Stimulated activated CD4-positive, alpha-beta T cell treated with anti-CD3 and anti-CD28 coated beads, Interleukin-4, amount 100 ng/mL, for 1 hour (primary cell): ENCODE results near the gene YIF1B.
"Not testable (repeated sequence)": the region's sequence is repeated elsewhere in the genome, so short reads cannot be mapped to it uniquely, and the experiment has no call there.

ENCODE experiments used
- DNase-seq: peaks from one replicate; pipeline ENCODE4 v3.0.0-alpha.2; 2020

YIF1B gene, protein sequence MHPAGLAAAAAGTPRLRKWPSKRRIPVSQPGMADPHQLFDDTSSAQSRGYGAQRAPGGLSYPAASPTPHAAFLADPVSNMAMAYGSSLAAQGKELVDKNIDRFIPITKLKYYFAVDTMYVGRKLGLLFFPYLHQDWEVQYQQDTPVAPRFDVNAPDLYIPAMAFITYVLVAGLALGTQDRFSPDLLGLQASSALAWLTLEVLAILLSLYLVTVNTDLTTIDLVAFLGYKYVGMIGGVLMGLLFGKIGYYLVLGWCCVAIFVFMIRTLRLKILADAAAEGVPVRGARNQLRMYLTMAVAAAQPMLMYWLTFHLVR

DNA sequence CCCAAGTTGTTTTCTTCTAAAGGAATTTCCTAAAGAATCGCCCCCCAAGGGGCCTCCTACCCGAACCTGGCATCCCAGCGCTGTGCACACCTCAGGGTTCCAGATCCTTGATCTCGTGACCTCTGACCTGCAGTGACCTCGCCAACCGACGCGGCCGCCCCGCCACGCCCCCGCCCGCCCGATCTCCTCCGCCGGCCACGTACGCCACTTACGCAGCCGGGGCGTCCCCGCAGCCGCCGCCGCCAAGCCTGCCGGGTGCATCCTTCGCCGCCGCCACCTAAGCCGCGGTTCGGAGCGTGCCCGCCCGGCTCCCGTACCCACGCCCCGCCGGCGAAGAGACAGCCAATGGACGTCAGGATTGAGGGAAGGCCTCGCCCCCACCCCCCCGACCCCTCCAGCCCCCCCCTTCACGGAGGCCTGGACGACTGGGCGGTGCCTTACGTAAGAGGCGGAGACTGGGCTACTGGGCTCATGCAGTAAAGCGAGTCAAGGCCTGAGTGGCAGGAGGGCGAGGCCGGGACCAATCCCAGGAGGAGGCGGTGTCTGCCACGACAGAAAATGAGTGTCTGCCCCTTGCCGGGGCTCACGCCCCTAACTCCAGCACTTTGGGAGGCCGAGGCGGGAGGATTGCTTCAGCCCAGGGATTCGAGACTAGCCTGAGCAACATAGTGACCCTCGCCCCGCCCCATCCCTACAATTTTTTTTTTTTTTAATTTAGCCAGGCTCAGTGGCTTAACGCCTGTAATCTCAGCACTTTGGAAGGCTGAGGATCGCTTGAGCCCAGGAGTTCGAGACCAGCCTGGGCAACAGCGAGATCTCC, at the start of gene YIF1B:
Gene YIF1B, minus strand, starts transcription at position 291 of the 820 bp plus-strand sequence. Its CDS starts 30 bp downstream, at position 261.
- peak; percentile 95 for DNase-seq

DNA sequence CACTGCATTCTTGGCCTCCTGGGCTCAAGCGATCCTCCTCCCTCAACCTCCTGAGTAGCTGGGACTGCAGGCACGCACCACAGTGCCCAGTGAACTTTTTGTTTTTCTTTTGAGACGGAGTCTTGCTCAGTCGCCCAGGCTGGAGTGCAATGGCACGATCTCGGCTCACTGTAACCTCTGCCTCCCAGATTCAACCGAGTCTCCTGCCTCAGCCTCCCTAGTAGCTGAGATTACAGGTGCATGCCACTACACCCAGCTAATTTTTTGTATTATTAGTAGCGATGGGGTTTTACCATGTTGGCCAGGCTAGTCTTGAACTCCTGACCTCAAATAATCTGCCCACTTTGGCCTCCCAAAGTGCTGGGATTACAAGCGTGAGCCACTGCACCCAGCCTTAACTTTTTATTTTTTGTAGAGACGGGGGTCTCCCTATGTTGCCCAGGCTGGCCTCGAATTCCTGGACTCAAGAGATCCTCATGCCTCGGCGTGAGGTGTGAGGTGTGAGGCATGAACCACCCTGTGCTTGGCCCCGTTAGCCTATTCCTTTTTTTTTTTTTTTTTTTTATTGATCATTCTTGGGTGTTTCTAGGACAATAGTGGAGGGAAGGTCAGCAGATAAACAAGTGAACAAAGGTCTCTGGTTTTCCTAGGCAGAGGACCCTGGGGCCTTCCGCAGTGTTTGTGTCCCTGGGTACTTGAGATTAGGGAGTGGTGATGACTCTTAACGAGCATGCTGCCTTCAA, 47.4 kb upstream of the YIF1B start:
- not testable (repeated sequence) for DNase-seq

DNA sequence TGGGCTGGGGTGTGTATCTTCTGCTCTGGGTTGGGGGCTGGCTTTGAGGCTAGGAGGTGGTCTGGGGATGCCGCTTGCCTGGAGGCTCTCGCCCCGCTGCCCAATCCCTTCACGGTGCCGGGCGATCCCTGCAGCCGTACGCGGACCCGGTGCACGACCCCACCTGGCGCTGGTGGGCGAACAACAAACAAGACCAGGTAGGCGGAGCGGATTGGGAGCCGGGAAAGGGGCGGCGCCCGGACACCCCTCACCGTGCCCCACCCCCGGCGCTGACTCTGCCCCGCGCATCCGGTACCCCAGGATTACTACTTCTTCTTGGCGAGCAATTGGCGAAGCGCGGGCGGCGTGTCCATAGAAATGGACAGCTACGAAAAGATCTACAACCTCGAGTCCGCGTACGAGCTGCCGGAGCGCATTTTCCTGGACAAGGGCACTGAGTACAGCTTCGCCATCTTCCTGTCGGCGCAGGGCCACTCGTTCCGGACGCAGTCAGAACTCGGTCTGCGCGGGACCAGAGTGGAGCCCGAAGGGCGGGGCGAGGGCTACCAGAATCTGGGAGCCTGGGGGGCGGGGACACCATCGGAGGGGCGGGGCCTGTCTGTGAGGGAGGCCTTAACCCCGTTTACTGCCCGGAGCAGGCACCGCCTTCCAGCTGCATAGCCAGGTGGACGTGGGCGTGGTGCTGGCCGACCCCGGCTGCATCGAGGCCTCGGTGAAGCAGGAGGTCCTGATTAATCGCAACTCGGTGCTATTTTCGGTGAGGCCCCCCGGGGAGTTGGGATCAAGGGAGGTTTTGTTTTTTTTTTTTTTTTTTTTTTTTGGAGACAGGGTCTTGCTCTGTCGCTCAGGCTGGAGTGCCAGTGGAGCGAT, 46.6 kb upstream of the YIF1B start:
- DNase-seq = peak; percentile 70

DNA sequence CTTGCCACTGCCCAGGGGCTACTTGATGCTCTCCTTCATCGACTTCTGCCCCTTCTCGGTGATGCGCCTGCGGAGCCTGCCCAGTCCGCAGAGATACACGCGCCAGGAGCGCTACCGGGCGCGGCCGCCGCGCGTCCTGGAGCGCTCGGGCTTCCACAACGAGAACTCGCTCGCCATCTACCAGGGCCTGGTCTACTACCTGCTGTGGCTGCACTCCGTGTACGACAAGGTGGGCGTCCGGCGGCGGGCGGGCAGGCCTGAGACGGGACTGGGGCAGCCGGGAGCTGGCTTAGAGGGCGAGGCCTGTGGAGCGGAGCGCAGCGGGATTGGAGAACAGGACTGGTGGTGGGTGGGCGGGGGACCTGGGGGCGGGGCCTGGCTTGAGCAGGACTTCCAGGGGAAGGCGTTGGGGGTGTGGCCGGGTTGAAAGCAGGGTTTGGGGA, 45.9 kb upstream of the YIF1B start:
- DNase-seq = peak; percentile 64

DNA sequence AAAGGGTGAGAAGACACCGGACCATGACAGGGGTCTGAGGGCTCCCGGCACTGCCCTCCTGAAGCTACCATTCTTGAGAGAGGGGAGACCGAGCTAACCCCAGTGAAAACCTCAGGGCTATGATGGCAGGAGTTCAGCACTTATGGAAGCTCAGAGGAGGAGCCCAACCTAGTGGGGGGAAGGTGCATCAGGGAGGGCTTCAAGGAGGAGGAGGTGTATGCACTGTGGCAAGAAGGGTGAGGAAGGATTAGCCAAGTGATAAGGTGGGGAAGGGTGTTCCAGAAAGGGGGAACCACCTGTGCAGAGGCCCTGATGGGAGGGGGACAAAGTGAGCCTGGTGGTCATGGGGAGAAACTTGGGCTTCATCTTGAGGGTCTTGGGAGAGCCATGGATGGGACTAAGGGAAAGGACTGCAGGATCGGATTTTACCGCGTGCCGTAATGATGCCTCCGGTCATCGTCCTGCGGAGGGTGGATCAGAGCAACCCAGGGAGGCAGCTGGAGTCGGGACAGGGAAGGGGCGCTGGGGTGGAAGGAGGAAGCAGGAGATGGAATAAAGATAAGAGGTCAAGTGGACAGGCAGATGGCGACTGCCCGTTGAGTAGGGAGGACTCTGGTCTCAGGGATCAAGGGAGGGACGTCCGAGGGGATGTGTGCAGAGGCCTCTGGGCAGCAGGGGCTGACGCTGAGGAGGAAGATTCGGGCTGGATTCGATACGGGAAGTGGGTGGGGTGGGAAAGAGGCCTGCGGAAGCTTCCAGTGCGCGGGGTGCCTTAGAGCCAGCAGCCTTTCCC, 45.3 kb upstream of the YIF1B start:
- DNase-seq = no peak

DNA sequence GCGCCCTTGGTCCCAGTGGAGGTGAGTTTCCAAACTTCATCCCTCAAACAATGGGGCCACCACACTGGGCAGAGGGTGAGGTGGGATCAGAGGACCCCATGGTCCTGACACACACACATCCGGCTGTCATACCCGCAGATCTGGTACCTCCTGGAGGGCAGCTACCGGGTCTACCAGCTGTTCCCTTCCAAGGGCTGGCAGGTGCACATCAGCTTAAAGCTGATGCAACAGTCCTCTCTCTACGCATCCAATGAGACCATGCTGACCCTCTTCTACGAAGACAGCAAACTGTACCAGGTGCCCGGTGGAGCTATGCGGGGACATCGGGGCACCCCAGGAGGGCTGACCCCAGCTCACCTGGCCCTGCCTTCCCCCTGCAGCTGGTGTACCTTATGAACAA, 44.6 kb upstream of the YIF1B start:
- DNase-seq = no peak

DNA sequence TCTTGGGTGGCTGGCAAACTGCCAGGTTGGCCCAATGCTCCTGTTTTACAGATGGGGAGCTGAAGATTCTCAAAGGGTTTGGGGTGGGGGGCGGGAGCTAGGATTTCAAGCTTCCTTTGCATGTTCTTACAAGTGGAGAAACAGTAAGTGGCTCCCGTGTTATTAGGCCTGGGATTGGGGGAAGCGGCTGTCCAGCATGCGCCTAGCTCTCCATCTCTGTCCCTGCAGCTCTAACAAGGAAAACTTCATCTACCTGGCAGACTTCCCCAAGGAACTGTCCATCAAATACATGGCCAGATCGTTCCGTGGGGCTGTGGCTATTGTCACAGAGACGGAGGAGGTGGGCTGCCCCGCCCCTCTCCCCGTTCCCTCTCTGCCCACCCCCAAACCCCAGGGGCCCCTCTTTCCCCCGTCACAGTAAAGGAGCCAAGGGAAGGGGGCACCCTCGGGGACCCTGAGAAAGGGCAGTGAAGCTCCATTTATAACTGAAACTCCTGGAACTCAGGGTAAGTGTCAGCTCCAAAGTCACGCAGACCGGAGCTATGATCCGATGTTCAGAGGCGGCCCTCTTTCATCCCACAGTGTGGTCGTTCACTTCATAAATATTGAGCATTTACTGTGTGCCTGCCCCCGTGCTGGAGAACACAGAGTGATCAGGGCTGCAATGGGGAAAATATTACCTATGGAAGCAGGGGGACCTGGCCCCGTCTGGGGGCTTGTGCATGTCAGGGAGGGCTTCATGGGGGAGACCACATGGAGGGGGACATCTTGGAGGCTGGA, 43.7 kb upstream of the YIF1B start:
- DNase-seq = no peak

DNA sequence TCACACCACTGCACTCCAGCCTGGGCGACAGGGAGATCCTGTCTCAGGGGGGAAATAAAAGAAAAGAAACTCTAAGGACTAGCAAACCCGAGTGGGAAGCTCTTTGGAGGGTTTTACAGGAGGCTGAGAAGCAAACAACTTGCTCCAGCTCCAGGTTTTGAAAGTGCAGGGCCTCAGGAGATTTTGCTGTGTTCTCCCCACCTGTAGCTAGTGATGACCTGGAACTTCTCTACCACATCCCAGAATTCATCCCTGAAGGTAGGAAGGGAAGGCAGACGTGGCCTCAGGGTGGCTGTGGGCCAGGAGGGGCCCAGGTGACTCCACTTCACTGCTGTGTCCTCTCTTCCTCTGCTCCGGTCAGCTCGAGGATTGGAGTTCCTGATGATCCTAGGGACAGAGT, 42.3 kb upstream of the YIF1B start:
- no peak for DNase-seq

DNA sequence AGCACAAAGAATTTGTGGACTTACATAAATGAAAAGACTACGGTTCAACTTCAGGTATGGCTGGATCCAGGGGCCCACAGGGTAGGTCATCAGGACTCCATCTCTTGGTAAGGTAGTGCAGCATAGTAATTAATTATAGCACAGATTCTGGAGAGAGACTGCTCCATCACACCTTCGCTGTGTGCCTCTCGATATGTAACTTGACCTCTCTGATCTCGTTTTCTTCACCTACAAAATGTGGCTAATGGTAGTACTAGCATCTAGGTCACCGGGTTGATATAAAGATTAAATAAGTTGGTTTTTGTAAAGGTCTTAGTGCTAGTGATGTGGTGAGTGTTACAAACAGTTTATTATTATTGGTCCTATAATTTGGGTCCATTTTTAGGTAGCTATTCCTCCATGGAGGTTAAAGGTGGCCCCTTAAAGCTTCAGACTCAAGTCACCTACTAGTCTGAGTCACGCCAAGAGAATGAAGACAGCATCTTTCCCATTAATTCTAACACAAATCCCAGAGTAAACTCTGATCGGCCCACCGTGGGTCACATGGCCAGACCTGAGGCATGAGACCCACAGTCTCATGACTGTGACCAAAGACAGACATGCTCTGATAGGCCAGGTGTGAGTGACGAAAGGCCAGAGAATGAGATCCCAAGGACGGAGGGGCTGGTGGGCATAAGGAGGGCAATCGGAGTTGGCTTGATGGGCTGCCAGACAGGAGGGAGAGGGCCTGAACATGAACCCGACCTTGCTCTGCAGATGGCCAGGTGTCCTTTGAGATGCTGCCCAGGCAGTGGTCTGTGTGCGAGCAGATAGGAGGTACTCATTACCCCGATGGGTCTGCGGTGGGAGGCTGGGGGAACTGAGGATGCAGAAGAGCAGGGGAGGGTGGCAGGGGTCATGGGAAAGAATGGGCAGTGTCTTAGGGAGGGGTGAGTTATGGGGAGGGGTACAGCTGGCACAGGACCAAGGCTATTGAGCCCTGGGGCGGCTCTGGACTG, 40.3 kb upstream of the YIF1B start:
- no peak for DNase-seq

DNA sequence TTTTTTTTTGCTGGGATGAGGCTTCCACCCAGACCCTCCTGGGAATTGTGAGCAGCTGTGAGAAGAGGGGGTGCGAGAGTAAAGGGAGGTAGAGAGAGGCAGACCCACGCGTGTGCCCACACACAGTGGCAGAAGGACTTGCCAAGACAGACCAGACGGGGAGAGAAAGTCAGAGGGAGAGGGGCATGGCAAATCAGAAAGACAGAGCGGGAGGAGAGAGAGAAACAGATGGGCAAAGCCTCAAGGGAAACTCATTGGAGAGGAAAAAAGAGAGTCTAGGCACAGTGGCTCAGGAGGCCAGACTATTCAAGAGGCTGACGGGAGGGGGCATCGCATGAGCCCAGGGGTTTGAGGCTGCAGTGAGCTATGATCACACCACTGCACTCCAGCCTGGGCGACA, 36.9 kb upstream of the YIF1B start:
- no peak for DNase-seq

DNA sequence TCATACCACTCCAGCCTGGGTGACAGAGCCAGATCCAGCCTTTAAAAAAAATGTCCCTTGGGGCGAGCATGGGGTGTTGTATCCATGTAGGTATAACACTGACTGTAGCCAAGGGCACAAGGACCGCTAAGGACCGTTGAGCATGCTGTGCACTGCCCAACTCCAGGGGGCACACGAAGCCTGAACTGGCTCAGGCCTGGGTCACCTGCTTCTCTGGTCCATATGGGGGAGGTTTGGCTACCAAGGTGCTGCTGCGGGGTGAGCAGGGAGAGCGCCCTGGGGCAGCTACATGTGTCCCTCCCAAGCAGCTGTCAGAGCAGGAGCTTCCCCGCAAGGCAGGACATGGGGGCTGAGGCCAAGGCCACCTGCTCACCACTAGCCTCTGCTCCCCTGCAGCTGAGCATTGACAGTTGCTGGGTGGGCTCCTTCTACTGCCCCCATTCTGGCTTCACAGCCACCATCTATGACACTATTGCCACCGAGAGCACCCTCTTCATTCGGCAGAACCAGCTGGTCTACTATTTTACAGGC, 36.2 kb upstream of the YIF1B start:
- no peak for DNase-seq

DNA sequence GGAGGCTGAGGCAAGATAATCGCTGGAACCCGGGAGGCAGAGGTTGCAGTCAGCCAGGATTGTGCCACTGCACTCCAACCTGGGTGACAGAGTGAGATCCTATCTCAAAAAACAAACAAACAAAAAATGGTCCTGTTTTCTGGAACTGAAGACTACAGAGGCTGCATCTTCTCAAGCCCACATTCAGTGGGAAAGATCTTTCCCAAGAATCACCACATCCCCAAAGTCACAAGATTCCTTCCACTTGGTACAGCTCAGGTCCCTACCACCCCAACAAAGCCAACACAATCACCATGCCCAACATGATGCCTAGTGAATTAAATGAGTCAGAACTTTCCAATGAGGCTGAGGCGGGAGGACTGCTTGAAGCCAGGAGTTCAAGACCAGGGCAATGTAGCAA, 35.1 kb upstream of the YIF1B start:
- DNase-seq = no peak

DNA sequence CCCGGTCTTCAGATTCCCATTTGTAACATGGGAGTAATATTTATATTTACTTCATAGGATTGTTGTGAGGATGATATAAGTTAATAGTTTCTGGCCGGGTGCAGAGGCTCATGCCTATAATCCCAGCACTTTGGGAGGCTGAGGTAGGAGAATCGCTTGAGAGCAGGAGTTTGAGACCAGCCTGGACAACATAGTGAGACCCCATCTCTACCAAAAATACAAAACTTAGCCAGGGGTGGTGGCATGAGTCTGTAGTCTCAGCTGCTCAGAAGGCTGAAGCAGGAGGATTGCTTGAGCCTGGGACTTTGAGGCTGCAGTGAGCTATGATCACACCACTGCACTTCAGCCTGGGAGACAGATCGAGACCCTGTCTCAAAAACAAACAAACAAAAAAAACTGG, 31.1 kb upstream of the YIF1B start:
- DNase-seq = no peak

DNA sequence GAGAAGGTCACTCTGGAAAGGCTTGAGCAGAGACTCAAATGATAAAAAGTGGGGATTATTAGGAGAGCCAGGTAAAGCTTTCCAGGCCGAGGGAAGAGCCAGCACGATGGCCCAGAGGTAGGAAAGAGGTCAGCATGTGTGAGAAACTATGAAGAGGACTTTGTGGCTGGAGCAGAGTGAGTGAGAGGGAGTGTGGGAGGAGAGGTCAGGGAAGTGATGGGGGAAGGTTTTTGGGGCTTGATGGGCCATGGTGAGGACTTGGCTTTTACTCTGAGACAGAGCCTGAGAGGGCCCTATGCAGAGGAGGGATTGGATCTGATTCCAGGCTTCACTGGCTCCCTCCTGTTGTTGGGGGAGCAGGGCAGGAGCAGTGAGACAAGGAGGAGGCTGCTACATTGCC, 25.2 kb upstream of the YIF1B start:
- DNase-seq = no peak

DNA sequence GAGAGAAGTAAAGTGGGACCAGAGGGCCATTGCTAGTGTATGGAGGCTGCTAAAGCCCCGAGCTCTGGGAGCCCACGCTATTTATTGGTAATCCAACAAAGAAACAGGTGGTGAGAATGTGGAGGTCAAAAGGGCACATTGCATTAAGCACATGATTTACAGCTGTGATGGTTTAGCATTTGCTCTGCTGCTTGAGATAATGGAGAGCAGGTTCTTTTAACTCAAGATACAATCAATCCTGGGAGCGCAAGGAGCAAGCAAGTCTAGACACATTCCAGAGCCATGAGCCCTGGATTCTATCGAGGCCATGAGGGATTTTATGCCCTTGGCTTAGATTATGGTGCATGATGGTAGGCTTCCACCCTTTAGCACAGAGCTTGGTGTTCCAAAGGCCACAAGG, 23.3 kb upstream of the YIF1B start:
- not testable (repeated sequence) for DNase-seq

DNA sequence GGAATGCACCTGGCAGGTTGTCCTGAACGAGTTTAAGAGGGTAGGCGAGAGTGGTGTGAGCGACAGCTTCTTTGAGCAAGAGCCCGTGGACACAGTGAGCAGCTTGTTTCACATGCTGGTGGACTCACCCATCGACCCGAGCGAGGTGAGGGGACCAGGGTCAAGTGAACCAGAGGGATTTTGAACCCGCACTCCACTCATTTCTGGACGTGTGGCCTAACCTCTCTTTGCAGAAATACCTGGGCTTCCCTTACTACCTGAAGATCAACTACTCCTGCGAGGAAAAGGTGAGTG, 21.6 kb upstream of the YIF1B start:
- peak; percentile 10 for DNase-seq

DNA sequence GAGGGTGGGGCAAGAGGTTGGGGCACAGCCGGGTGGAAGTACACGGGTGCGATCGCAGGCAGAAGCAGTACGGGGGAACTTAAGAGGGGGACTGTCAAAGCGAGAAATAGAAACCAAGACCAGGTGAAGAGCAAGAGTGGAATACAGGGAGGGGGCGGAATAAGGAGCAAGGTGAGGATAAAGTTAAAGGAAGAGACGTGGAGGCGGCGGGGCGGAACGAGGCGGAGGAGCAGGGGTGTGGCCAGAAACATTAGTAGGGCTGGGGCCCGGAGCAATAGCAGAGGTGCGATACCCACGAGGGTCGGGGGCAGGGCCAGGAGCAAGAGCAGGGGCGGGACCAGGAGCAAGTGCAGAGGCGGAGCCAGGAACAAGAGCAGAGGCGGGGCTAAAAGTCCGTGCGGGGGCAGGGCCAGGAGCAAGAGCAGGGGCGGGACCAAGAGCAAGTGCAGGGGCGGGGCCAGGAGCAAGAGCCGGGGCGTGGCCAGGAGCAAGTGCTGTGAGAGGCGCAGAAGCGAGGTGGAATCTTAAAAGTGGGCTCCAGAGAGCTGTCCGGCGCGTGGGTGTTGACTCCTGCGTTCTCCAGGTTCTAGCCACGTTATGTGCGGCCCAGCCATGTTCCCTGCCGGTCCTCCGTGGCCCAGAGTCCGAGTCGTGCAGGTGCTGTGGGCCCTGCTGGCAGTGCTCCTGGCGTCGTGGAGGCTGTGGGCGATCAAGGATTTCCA, 21.1 kb upstream of the YIF1B start:
- DNase-seq = peak; percentile 94

DNA sequence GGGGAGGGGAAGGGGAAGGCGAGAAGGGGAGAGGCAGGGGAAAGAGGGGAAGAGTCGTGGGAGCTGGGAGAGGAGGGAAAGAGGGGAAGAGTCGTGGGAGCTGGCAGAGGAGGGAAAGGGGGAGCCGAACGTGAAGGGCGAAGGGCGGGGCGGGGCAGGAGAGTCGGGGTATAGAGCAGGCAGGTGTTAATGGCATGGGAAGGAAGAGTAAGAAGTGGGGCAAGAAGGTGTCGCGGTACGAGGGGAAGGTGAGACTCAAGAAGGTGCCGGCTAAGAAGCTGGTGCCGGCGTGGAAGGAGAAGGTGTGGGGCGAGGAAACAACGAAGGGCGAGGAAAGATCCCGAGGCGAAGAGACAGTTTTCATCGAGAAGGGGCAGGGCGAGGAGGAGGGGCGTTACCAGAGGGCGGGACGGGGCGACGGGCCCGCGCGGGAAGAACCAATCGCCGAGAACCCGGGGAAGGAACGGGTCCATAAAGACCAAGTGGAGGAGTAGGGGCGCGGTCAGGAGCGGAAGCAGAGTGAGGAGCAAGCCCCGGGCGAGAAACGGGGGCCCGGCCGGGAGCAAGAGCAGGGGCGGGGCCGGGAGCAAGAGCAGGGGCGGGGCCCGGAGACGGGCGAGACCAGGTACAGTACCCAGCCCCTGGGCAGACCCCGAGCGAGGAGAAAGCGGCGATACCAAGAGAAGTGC, 20.3 kb upstream of the YIF1B start:
- DNase-seq = peak; percentile 93
